HG02588 (cell line): ENCODE measurements around the gene METTL13.
A peak's percentile ranks its signal among the peaks of the same experiment; 100 is the strongest.

Experiments used
- ATAC-seq: cut with Tn5 transposase; IDR thresholded peaks from one replicate; pipeline ENCODE4 v1.9.1; 2021; ENCODE audit warnings: mild to moderate bottlenecking, moderate library complexity; ENCODE audit not compliant: unreplicated experiment

Gene METTL13, protein sequence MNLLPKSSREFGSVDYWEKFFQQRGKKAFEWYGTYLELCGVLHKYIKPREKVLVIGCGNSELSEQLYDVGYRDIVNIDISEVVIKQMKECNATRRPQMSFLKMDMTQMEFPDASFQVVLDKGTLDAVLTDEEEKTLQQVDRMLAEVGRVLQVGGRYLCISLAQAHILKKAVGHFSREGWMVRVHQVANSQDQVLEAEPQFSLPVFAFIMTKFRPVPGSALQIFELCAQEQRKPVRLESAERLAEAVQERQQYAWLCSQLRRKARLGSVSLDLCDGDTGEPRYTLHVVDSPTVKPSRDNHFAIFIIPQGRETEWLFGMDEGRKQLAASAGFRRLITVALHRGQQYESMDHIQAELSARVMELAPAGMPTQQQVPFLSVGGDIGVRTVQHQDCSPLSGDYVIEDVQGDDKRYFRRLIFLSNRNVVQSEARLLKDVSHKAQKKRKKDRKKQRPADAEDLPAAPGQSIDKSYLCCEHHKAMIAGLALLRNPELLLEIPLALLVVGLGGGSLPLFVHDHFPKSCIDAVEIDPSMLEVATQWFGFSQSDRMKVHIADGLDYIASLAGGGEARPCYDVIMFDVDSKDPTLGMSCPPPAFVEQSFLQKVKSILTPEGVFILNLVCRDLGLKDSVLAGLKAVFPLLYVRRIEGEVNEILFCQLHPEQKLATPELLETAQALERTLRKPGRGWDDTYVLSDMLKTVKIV

DNA sequence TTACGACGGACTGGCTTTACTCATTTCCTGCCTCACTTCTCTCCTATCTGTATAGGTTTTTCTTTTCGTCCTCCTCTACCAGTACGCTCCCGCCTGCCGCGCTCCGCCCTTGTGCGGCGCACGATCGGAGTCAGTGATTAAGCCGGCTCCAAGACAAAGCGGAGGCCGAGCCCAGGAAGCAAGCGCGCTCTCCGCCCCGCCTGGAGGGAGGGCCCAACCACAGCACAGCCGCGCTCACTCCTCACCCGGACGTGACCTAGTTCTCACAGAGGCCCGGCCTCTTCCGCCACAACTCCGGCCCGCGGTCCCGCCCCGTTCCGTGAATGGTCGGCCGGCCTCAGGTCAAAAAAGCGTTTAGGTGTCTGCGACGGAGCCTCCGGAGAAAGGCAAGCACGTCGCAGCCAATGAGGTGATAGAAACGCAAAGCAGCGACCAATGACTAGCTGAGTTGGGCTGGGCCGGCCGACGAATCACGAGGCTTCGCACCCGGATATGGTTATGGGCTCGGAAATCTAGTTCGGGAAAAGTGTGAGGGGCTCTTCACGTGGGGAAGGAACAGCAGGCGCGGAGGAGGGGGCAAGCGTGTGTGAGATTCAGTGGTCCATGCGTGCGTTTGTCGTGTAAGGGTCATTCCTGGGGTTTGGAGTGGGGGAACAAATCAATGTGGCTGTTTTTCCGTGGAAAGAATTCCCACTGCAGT is at the start of gene METTL13:
TSS of gene METTL13 (plus strand) at position 485 of the 700 bp plus-strand sequence. CDS start 308 bp downstream, outside the sequence.
- ATAC-seq: peak; percentile 99

DNA sequence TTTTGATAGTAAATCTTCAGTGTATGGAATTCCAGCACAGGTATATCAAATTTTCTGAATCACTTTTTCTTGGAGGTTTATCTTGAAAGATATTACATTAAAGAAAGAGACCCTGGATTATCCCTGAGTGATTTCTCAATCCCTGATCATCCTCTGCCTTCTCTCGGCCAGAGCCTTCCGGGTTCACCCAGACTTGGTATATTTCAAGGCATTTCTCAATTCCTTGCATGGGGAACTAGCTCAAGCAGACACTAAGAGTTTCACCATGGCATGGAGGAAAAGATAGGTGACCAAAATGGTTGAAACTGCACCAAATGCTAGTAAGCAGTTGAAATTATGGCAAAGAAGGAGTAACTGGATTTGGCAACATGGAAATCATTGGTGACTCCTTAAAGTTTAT is 45.3 kb upstream of the METTL13 start:
- no peak for ATAC-seq

DNA sequence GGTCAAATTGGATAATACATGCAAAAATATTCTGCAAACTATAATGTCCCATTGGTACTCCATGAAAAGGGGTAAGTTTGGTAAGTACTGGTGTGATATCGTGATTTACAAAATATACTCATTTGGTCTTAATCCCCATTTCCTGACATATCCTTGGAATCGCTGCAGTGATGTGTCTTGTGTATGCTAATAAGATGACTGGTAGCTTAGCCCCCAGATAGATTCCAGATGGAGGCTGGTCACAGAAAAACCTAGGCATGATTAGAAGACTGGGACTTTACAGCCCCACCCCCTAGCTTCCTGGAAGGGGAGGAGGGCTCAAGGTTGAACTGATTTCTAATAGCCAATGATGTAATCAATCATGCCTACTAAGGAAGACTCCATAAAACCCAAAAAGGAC is 42.5 kb upstream of the METTL13 start:
- ATAC-seq: no peak

DNA sequence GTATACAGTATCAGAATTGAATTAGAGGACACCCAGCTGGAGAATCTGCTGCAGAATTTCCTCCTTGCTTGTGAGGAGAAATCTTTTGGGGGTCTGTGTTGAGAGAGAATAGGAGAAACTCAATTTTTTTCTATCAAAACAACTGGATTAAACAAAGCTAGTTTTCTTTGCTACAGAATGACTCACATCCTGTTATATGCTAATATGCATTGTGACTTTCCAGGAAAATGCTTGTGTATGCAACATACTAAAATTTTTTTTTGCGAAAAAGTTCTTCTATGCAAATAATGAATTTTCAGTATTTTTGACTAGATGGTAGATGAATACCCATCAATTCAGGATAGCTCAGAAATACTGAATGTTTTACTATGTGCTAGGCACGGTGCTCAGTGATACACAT is 41.8 kb upstream of the METTL13 start:
- no peak for ATAC-seq

DNA sequence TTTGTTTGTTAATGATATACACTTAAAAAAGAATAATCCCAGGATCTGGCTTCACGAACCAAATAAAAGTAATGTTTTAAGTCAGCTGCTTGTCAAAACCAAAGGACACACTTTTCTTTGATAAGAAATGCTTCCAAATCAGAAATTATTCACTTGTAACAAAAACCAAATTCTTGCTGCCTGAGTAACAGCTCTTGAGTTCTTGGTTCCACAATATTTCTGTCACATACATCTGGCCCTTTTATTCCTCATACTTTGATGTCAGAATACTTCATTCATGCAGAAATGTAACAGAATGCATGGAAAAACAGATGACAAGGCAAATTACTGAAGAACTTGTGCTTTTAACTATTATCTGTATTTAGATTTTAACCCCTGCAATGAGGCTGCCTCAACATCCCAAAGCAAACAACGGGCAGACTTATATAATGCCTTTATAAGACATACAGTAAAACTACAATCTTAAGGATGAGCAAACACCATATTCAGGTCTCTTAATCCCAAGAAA is 41.0 kb upstream of the METTL13 start:
- ATAC-seq: no peak

DNA sequence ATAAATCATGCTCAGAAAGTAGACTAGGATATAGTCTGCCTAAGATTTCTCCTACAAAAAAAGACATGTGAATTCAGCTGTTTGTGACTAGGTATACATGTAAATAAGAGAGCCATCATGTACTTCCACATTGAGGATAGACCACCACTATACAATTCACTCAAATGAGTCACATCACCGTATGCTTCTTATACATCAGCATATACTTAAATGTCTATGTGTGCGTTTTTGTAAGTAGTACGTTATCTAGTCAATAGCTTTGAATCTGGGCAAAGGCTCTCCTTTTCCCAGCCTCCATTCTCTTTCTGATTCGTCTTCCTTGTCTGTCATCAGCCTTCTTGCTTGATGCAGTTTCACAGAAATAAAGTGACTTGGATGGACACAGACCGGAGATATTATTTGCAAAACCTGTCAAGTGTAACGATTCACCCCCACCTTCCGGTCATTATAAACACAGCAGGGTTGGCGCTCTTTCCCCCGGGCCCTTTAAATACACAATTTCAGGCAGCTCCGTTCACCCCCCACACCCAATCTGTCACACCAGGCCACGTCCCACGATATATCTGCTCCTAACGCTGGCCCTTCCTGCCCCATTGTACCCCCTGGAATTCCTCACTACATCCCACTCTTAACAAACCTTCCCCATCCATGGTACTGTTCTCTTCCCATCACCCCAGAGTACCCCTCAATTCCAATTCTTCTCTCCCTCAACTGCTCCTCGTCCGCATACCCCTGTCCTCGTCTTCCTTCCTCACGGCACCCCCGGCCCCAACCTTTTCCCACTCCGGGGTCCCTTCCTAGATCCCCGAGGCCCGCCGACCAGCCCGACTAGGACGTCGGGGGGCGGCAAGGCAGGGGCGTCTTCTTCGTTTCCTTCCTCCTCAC is 40.2 kb upstream of the METTL13 start:
- ATAC-seq: peak; percentile 16

DNA sequence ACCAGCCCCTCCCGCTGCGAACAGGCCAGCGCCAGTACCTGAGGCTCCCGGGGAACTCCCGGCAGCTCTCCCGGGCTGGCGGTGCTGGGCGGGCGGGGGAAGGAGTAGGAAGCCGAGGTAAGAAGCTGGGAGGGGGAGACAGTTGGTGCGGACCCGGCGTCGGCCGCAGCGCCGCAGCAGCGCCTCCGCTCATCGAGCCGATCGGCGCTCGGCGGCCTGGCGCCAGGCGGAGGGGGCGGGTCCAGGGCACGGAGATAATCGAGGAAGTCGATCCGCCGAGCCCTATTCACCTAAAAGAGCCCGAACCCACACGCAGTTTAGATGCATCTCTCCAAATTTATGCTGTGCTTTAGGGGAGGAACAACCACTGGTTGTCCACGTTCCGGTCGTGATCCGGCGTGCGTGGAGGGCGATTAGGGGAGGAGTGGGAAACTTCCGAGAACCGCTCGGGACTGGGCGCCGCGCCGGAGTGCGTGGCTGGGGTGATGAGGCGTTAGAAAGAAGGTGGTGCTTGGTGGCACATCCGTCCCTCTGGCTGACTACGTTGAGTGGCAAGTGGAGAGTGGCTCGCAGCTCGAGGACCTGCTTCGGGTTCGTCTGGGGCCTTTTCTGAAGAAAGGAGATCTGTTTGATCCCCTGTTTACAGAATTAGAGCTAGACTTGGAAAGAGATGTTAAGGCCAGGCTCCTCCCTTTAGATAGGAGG is 39.4 kb upstream of the METTL13 start, which contains the start of gene VAMP4:
TSS of gene VAMP4 (minus strand) at position 194 of the 705 bp plus-strand sequence. CDS start 3,651 bp downstream, outside the sequence.
- peak; percentile 88 for ATAC-seq

DNA sequence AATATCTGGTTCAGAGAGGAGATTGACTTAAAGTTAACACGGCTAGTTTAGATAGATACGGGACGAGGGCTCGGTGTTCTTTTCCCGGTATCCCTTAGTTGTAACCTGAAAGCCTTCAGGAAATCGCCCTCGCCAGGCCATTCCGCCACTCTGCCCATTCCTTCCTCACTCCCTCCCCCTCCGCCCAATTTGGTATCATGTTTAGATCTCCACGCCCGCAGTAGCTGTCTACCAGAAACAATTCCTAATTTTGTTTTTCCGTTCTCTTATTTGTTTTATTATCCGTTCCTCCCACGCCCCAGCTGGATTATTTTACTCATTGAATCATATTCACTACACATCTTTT is 38.9 kb upstream of the METTL13 start:
- peak; percentile 8 for ATAC-seq

DNA sequence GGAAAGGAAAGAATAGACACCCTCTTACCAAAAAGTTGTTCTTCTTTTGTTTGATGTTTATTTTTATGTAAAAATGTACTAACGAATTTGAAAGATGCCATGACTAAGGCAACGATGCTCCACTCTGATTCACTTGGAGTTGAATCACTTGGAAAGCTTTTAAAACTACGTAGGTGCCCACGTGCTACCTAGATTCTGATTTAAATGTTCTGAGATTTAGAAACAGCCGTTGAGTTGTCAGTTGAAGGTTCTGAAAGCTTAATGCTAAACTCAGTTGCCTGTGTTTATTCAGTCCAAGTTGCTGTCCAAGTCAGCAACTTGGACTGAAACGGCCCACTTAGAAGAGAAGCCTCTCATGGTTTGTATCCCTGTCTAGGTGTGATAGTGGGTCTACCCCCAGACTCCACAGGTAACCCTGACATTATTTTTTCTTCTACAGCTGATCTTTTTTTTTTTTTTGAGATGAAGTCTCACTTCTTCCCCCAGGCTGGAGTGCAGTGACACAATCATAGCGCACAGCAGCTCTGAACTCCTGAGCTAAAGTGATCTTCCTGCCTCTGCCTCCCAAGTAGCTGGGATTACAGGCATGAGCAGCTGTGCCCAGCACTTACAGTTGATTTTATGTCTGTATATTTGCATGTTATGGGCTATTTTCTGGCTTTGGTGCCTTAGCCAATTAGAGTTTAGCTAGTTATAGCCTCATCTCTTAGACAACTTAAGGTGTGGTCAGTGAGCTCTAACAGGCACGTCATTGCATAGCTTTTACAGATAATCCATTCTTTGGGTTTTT is 38.2 kb upstream of the METTL13 start:
- no peak for ATAC-seq

DNA sequence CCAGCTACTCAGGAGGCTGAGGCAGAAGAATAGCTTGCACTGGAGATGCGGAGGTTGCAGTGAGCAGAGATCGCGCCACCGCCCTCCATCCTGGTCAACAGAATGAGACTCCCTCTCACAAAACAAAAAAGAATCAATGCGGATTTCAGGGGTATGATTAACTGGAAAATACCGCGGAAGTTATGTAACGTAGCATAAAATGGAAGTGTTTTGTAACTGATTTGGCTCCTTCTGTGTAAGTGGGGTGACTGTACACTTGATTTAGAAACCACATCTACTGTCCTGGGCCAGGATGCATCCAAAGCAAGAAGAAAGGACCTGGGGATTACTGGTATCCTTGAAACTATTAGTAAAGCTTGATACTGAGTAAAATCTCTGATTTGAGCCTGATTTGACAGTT is 36.5 kb upstream of the METTL13 start:
- ATAC-seq: no peak

DNA sequence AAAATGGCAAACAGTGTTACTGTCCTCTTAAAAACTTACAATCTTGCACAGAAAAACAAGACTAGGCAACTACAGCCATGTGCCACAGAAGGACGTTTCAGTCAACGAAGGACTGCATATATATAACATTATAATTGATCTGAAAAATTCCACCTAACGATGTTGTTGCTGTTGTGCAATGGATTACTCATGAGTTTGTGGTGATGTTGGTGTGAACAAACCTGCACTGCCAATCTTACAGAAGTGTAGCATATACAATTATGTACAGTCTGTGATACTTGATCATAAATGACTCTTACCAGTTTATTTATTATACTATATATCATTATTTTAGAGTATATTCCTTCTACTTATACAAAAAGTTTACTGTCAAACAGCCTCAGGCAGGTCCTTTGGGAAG is 32.8 kb upstream of the METTL13 start:
- ATAC-seq: no peak

DNA sequence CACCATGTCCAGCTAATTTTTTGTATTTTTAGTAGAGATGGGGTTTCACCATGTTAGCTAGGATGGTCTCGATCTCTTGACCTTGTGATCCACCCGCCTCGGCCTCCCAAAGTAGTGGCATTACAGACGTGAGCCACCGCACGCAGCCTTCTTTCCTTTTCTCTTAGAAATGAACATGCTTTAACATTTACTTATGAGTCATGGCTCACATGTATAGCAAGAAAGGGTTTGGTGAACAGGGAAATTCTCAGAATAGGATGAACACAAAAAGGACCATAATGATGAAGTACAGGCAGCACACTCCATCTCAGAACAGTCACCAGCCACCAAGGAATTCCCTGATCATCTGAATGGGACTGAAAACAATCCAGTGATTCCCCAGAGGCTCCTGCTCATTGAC is 30.2 kb upstream of the METTL13 start:
- ATAC-seq: no peak

DNA sequence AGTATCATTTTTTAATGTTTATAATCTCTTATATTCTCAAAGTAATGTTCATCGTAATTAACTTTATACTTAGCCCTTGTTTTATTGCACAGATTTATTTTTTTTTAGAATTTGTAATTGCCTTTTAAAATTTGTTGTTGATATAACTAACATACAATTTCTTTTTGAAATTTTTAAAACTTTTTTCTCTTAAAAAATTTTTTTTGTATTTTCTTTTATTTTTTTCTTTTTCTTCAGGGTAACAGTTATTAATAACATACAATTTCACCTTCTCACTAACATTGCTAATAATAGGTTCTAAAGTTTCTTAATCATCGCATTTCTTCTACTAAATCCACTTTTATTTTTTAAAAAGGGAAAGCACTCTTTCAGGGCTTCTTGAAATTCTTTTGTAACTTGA is 28.3 kb upstream of the METTL13 start:
- ATAC-seq: no peak

DNA sequence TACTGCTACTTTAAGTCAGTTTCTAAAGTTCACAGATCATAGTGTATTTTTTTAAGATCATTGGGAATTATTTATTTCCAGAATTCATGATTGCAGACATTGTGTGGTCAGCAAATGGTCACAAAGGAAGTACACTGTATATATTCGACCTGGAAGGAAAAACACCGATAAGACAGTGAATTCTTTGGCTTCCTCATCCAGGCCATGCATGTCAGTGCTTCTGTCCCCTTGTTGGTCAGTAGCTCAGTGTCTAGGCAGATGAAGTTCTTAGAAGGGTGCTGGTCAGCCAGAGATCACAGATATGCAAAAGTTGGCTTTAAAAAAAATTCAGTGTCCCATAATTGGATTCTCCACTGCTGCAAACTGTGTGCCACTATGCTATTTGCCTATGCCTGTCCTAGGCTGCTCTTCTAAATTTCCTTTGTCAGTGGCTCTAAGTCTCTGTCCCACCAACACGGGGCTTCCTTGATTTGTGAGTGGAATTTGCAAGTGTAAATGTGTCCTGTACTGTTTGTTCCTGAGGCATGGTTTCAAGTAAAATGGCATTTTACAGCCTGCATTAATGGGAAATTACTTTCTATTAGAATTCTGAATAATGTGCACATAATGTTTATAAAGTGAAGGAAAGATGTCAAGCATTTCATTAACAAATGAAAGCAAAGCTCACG is 27.6 kb upstream of the METTL13 start:
- no peak for ATAC-seq

DNA sequence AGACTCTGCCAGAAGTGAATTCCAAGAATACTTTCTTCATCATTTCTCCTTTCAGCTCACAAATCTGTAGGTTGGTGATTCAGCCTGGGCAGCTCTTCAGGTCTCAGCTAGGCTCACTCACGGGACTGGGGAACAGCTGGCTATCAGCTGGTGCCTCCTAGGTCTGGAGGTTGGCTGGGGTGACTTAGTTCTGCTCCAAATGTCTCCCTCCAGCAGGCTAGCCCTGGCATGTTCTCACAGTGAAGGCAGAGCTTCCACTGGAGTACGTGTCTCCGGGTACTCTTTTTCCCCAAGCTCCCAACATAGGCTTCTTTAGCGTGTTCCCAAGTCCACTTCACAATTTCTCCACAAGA is 27.1 kb upstream of the METTL13 start:
- no peak for ATAC-seq

DNA sequence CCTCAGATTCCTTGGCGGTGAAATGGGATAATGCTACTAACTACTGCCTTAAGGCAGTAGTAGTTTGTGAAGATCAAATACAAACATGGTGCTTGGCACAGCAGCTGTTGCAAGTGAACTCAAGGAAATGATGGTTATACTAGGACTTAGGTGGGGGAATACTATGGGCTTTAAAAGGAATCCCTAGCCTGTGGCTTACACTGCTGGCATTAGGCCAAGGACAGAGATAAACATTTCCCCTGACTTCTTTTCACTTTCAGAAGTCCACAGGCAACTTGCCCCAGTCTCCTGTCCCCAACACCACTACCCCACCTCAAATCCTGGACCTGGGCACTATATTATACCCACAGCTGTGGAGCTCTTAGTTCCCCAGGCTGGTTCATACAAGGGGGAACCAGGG is 26.5 kb upstream of the METTL13 start:
- no peak for ATAC-seq

DNA sequence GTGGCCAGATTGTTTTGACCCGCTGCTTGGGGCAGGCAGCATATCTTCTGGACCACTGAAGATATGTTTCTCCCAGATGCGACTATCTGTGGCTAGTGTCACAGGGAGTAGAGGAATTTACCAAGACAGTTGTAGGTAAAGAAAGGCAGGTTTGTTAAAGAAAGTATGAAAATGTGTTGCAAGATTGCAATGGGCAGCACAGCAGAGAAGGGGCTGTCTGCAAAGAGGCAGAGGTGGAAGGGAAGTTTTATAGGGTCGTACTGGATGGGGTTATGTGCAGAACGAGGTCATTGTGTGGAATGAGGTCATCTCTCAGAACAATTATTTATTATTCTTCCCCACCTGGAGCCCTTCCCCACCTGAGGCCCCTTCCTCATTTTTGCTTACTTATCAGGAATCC is 24.6 kb upstream of the METTL13 start:
- ATAC-seq: no peak

DNA sequence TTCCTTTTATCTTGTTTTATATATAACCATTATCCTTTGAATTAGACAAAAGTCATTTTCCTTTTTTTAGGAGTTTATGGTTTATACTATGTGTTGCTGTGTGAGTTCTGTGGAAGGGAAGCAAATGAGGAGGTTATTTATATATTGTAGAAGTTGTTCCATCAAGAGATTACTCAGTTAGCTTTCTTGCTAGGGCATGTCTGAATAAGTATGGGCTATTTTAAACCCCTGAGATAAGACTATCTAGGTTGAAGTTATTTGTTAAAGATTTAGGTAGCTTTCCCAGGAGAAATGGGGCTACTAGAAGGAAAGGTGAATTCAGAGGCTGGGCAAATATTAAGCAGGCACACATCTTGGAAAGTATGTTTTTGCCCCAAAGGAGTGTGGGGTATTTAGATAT is 23.4 kb upstream of the METTL13 start:
- no peak for ATAC-seq

DNA sequence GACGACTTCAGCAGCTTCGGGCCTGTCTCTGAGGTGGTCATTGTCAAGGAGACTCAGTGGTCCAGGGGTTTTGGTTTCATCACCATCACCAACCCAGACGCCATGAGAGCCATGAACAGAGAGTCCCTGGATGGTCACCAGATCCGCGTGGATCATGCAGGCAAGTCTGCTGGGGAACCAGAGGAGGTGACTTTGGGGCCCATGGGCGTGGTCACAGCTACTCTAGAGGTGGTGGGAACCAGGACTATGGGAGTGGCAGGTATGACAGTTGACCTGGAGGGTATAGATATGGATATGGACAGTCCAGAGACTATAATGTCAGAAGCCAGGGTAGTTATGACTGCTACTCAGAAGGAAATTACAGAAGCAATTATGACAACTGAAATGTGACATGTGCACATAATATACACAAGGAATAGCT is 19.3 kb upstream of the METTL13 start:
- ATAC-seq: no peak
